Colonic mucosa (tissue), 4 donors: ENCODE measurements around the gene TXLNA. TPM values are rescaled to one million over a fixed set of nuclear protein-coding genes. Genes with fewer than 3 reads are reported as not detected.

ENCODE experiments used
- DNase-seq: peaks from one replicate; pipeline ENCODE4 v3.0.0-alpha.2; 2020
- H3K27ac ChIP-seq: fragments of 200-600 bp; one replicate; pipeline ENCODE4 v1.8.0; 2021
- H3K27me3 ChIP-seq: fragments of 200-600 bp; one replicate; pipeline ENCODE4 v1.8.0; 2021
- H3K36me3 ChIP-seq: fragments of 200-600 bp; one replicate; pipeline ENCODE4 v1.8.0; 2021
- H3K4me1 ChIP-seq: fragments of 200-600 bp; one replicate; pipeline ENCODE4 v1.8.0; 2021; ENCODE audit warnings: mild to moderate bottlenecking
- H3K4me3 ChIP-seq: fragments of 200-600 bp; one replicate; pipeline ENCODE4 v1.8.0; 2021
- H3K9ac ChIP-seq, 2 donors: one replicate each; pipeline ENCODE4 v1.7.0; 2013; ENCODE audit warnings: control low read depth in 2 of 2, low read depth in 2 of 2, low read length in 2 of 2
- H3K9me3 ChIP-seq: fragments of 200-600 bp; one replicate; pipeline ENCODE4 v1.8.0; 2021
- CTCF ChIP-seq: fragments of 200-600 bp; IDR thresholded peaks from one replicate; pipeline ENCODE4 v1.8.0; 2022; ENCODE audit warnings: antibody characterized with exemption, mild to moderate bottlenecking
- intact Hi-C: fragments of 100-400 bp; cut with DNase I; formaldehyde crosslinking; loops from one replicate; pipeline ENCODE4 v1.14.1; 2022
- total RNA-seq, 2 donors: library from RNA; stranded (reverse); fragmentation: NEBNext Ultra II Directional in 1 of 2; extraction: Animal tissue kit (Norgen Biotek cat#: 25700) in 1 of 2; gene quantifications; one replicate each; pipeline ENCODE4 v1.2.1, GENCODE V29; 2021
- donor health status: healthy.
- donor health status: DM: no; HTN: no; CAD: no.
- donor health status: DM: no; HTN: no; CAD: no.

TXLNA gene
- total RNA-seq, 2 donors from 2014 or later: 32.5 to 47.7 TPM

GRCh38 chr1:32247452-32247851 is 68.0 kb downstream of the TXLNA start:
- Histone ChIP-seq H3K36me3 (no peaks in the 10 kb centered on the region), H3K4me1 (peaks cover 10% of the 10 kb centered on the region), H3K4me3 (no peak overlapping the region), H3K9me3 (no peaks in the 10 kb centered on the region), H3K27ac (peak overlapping the region; percentile 63), H3K27me3 (no peaks in the 10 kb centered on the region), H3K9ac (no peak overlapping the region)
- intact Hi-C loops: loop anchor here (10.0 kb wide), 1 partner anchor 87 kb away; the partner anchor contains the start of gene MARCKSL1
- no peak for DNase-seq
- TF ChIP-seq CTCF: no peak

Other genes starting within 250 kb of the TXLNA start
- gene PTP4A2, start 241.3 kb upstream of the TXLNA start, total RNA-seq: 100 to 1,000 TPM; 240 to 332 TPM
- gene KHDRBS1, start 165.8 kb upstream of the TXLNA start, total RNA-seq: 100 to 1,000 TPM; 105 to 147 TPM
- 10 to 100 TPM; 12.3 to 18.2 TPM for gene TMEM39B, start 106.7 kb upstream of the TXLNA start, total RNA-seq
- gene KPNA6, start 71.6 kb upstream of the TXLNA start, total RNA-seq: 10 to 100 TPM; 56.7 to 66.9 TPM
- 1 to 10 TPM; 2.8 to 5.1 TPM for gene CCDC28B, start 20.9 kb downstream of the TXLNA start, total RNA-seq
- gene IQCC, start 26.0 kb downstream of the TXLNA start, total RNA-seq: 1 to 10 TPM; 1.8 to 4.3 TPM
- gene DCDC2B, start 29.4 kb downstream of the TXLNA start, total RNA-seq: not detected
- gene TMEM234, start 42.7 kb downstream of the TXLNA start, total RNA-seq: 10 to 100 TPM; 20.3 to 27.0 TPM
- 100 to 1,000 TPM; 142 to 264 TPM for gene EIF3I, start 42.7 kb downstream of the TXLNA start, total RNA-seq
- gene FAM167B, start 67.5 kb downstream of the TXLNA start, total RNA-seq: 1 to 10 TPM; 4.2 to 5.5 TPM
- 10 to 100 TPM in 1 of 2 donors, 1 to 10 TPM in 1; 3.7 to 24.7 TPM for gene LCK, start 71.6 kb downstream of the TXLNA start, total RNA-seq
- gene HDAC1, start 112.4 kb downstream of the TXLNA start, total RNA-seq: 100 to 1,000 TPM; 226 to 291 TPM
- 100 to 1,000 TPM; 174 to 199 TPM for gene MARCKSL1, start 156.6 kb downstream of the TXLNA start, total RNA-seq
- gene FAM229A, start 182.8 kb downstream of the TXLNA start, total RNA-seq: 1 to 10 TPM; 5.6 to 8.0 TPM
- under 1 TPM; 0.61 to 0.99 TPM for gene TSSK3, start 182.9 kb downstream of the TXLNA start, total RNA-seq
- gene BSDC1, start 214.8 kb downstream of the TXLNA start, total RNA-seq: 10 to 100 TPM; 65.7 to 76.8 TPM